SK-N-SH treated with all-trans-retinoic acid at 6 μM for 48 hours (cell line): ENCODE measurements around the gene GABBR2.

ENCODE experiments used
- PPARA ChIP-seq: fragments of 250-450 bp; sonication (Bioruptor Pico); IDR thresholded peaks from 2 replicates; pipeline ENCODE4 v1.5.0; 2020; ENCODE audit warnings: mild to moderate bottlenecking, borderline replicate concordance
- RARB ChIP-seq: fragments of 250-450 bp; sonication (Bioruptor Pico); IDR thresholded peaks from 2 replicates; pipeline ENCODE4 v1.8.0; 2021; ENCODE audit warnings: mild to moderate bottlenecking, moderate library complexity
- SNAI2 ChIP-seq: fragments of 250-450 bp; sonication (Bioruptor Pico); IDR thresholded peaks from 2 replicates; pipeline ENCODE4 v1.5.0; 2020; ENCODE audit warnings: mild to moderate bottlenecking, moderate library complexity
- ZC3H10 ChIP-seq: fragments of 250-450 bp; sonication (Bioruptor Pico); IDR thresholded peaks from 2 replicates; pipeline ENCODE4 v1.5.1; 2021; ENCODE audit warnings: mild to moderate bottlenecking, moderate library complexity
- ZFP3 ChIP-seq: fragments of 250-450 bp; sonication (Bioruptor Pico); IDR thresholded peaks from 2 replicates; pipeline ENCODE4 v1.5.0; 2020; ENCODE audit warnings: mild to moderate bottlenecking, moderate library complexity
- ZNF565 ChIP-seq: fragments of 450-650 bp; formaldehyde crosslinking; conservative IDR thresholded peaks from 2 replicates; pipeline ENCODE4 v1.5.0; 2020; ENCODE audit warnings: low read depth, mild to moderate bottlenecking, moderate library complexity
- ZNF8 ChIP-seq: fragments of 450-650 bp; formaldehyde crosslinking; IDR thresholded peaks from 2 replicates; pipeline ENCODE4 v1.5.0; 2020; ENCODE audit warnings: mild to moderate bottlenecking, moderate library complexity
- TF ChIP-seq, protein P1 (sequence below): fragments of 250-450 bp; sonication (Bioruptor Pico); IDR thresholded peaks from 2 replicates; pipeline ENCODE4 v1.8.0; 2020; ENCODE audit warnings: mild to moderate bottlenecking, moderate library complexity, borderline replicate concordance
- TF ChIP-seq, protein P2 (sequence below): fragments of 250-450 bp; sonication (Bioruptor Pico); IDR thresholded peaks from 2 replicates; pipeline ENCODE4 v1.5.0; 2020; ENCODE audit warnings: mild to moderate bottlenecking, moderate library complexity

DNA sequence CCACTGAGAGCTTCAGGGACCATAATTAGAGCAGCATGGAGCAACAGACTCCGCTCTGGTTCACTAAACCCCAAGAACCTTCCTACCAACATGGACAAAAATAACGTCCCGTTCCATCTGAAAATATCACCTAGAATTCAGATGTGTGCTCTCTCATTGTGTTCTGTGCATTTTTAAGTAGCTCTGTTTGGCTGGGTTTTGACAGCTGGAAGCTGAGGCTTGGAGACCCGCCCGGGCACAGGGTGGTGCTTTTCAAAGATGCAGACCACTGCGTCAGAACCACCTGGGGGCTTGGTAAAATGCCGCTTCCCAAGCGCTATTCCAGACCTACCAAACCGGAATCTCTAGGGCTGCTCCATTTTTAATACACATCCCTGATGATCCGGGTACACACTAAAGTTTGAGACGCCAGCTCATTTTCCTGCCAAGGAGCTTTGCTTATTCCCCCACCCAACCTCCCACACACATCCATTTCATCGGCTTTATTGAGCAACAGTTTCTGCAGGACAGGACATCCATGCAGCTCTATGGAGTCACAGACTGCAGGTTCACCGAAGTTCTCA lies 104.8 kb downstream of the GABBR2 start:
- TF ChIP-seq ZC3H10 (CRISPR knock-in tag): no peak
- no peak for TF ChIP-seq RARB
- TF ChIP-seq, protein P1, sequence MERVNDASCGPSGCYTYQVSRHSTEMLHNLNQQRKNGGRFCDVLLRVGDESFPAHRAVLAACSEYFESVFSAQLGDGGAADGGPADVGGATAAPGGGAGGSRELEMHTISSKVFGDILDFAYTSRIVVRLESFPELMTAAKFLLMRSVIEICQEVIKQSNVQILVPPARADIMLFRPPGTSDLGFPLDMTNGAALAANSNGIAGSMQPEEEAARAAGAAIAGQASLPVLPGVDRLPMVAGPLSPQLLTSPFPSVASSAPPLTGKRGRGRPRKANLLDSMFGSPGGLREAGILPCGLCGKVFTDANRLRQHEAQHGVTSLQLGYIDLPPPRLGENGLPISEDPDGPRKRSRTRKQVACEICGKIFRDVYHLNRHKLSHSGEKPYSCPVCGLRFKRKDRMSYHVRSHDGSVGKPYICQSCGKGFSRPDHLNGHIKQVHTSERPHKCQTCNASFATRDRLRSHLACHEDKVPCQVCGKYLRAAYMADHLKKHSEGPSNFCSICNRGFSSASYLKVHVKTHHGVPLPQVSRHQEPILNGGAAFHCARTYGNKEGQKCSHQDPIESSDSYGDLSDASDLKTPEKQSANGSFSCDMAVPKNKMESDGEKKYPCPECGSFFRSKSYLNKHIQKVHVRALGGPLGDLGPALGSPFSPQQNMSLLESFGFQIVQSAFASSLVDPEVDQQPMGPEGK (CRISPR knock-in tag): no peak
- no peak for TF ChIP-seq ZFP3
- TF ChIP-seq SNAI2 (CRISPR knock-in tag): no peak
- TF ChIP-seq, protein P2, sequence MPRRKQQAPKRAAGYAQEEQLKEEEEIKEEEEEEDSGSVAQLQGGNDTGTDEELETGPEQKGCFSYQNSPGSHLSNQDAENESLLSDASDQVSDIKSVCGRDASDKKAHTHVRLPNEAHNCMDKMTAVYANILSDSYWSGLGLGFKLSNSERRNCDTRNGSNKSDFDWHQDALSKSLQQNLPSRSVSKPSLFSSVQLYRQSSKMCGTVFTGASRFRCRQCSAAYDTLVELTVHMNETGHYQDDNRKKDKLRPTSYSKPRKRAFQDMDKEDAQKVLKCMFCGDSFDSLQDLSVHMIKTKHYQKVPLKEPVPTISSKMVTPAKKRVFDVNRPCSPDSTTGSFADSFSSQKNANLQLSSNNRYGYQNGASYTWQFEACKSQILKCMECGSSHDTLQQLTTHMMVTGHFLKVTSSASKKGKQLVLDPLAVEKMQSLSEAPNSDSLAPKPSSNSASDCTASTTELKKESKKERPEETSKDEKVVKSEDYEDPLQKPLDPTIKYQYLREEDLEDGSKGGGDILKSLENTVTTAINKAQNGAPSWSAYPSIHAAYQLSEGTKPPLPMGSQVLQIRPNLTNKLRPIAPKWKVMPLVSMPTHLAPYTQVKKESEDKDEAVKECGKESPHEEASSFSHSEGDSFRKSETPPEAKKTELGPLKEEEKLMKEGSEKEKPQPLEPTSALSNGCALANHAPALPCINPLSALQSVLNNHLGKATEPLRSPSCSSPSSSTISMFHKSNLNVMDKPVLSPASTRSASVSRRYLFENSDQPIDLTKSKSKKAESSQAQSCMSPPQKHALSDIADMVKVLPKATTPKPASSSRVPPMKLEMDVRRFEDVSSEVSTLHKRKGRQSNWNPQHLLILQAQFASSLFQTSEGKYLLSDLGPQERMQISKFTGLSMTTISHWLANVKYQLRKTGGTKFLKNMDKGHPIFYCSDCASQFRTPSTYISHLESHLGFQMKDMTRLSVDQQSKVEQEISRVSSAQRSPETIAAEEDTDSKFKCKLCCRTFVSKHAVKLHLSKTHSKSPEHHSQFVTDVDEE (CRISPR knock-in tag): no peak
- TF ChIP-seq PPARA: no peak
- no peak for TF ChIP-seq ZNF565 (CRISPR knock-in tag)
- TF ChIP-seq ZNF8 (CRISPR knock-in tag): no peak
